Measurements from ENCODE around the gene AFG1L. TPM values are rescaled to one million over a fixed set of nuclear protein-coding genes. Genes with fewer than 3 reads are reported as not detected.

Gene AFG1L
- total RNA-seq, 1 donor from 2014 or later = 8.2 TPM

DNA sequence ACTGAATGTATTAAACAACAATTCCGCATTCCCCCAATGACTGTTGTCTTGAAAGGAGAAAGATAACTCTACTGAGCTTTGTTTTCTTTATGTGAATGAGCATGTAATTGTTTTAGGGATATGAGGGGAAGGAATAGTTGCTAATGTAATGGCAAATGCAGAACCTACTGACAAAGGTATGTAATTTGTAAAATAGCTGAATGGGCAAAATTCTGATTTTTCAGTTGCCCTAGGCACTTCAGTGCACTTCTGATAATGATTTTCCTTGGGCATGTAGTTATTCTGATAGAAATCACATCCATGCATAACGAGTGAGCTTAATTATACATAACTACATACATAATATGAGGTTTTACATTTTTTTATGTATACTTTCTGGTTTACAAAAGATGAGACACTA, 212.5 kb downstream of the AFG1L start:
- TF ChIP-seq, protein P1, sequence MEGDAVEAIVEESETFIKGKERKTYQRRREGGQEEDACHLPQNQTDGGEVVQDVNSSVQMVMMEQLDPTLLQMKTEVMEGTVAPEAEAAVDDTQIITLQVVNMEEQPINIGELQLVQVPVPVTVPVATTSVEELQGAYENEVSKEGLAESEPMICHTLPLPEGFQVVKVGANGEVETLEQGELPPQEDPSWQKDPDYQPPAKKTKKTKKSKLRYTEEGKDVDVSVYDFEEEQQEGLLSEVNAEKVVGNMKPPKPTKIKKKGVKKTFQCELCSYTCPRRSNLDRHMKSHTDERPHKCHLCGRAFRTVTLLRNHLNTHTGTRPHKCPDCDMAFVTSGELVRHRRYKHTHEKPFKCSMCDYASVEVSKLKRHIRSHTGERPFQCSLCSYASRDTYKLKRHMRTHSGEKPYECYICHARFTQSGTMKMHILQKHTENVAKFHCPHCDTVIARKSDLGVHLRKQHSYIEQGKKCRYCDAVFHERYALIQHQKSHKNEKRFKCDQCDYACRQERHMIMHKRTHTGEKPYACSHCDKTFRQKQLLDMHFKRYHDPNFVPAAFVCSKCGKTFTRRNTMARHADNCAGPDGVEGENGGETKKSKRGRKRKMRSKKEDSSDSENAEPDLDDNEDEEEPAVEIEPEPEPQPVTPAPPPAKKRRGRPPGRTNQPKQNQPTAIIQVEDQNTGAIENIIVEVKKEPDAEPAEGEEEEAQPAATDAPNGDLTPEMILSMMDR (conservative IDR thresholded peaks at IDR 0.05) = no peak
- peaks cover 17% of the 10 kb centered on the region for H3K36me3 Mint-ChIP-seq (ENCODE audit: low read depth)

DNA sequence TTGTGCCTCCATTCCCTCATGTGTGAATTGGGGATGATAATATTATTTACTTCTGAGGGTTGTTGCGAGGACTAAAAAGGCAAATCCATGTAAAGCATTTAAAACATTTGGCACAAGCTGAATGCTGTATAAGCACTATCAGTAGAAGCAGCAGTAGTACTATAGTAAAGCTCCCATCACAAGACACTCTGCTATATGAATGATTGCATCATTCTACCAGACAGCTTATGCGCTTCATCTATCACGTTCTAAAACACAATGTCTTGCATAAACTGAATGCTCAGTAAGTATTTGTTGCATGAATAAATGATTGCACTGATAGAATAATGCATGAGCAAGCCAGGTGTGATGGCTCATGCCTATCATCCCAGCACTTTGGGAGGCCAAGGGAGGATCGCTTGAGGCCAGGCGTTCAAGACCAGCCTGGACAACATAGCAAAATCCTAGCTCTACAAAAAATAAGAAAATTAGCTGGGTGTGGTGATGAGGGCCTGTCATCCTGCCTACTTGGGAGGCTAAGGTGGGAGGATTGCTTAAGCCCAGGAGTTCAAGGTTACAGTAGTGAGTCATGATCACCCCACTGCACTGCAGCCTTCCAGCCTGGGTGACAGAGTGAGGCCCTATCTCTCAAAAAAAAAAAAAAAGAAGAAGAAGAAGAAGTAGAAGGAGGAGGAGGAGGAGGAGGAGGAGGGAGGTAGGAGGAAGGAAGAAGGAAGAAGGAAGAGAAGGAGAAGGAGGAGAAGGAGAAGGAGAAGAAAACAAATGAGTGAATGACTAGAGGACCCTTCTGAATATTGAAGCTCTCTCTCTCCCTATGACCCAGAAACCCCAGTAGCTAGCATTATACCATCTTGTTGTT, 215.8 kb downstream of the AFG1L start:
- DNase-seq (ENCODE audit: low read depth, low spot score) = no peak

More for the DNA sequence above, 212.5 kb downstream of the AFG1L start:
- Mint-ChIP-seq H3K4me3 (no peak overlapping the region), H3K27ac (ENCODE audit: unreplicated experiment) (no peak overlapping the region), H3K4me1 (peaks cover 14% of the 10 kb centered on the region), H3K9me3 (no peaks in the 10 kb centered on the region), H3K27me3 (ENCODE audit: low read depth) (no peaks in the 10 kb centered on the region)
- DNase-seq (ENCODE audit: low read depth, low spot score) = no peak

DNA sequence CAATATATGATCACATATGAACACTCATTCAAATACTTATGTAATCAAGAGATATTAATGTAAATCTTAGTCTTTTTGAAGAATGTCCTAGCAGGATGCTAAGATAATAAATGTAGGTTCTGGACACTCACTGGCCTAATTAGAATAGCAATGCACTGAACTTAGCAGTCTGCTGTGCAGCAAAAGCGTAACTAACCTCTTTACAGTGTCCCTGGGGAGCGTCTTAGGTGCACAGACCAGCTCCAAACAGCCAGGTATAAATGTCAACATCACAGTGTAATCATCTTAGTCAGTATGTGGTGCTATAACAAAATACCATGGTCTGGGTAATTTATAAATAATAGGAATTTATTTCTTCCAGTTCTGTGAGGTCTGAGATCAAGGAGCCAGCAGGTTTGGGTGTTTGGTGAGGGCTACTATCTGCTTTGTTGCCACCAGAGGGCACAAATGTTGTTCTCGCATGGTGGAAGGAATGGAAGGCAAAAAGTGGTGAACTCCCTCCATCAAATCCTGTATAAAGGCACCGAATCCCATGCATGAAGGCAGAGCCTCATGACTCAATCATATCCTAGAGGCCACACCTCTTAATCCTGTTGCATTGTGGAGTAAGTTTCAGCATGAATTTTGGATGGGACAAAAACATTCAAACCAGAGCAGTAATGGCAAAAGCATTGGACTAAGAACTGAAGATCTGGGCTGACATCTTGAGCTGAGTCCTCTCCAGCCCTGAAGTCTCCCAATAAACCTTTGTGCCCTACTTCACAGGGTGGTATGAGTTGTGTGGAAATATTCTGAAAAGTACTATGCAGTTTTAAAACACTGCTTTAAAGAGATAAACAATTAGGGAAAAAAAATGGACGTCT, 224.1 kb downstream of the AFG1L start:
- no peak overlapping the region for H3K4me3 Mint-ChIP-seq
- no peaks in the 10 kb centered on the region for H3K27me3 Mint-ChIP-seq (ENCODE audit: low read depth)
- DNase-seq (ENCODE audit: low read depth, low spot score) = no peak
- H3K27ac Mint-ChIP-seq (ENCODE audit: unreplicated experiment) = no peak overlapping the region
- TF ChIP-seq, protein P1 (conservative IDR thresholded peaks at IDR 0.05) = peak; percentile 66
- H3K4me1 Mint-ChIP-seq = no peaks in the 10 kb centered on the region
- H3K36me3 Mint-ChIP-seq (ENCODE audit: low read depth) = peaks cover 2% of the 10 kb centered on the region
- no peaks in the 10 kb centered on the region for H3K9me3 Mint-ChIP-seq

More for the DNA sequence above, 215.8 kb downstream of the AFG1L start:
- Mint-ChIP-seq H3K36me3 (ENCODE audit: low read depth) (peaks cover 22% of the 10 kb centered on the region), H3K27me3 (ENCODE audit: low read depth) (no peaks in the 10 kb centered on the region), H3K27ac (ENCODE audit: unreplicated experiment) (peak overlapping the region; percentile 62), H3K4me3 (no peak overlapping the region), H3K4me1 (no peaks in the 10 kb centered on the region), H3K9me3 (no peaks in the 10 kb centered on the region)
- TF ChIP-seq, protein P1 (conservative IDR thresholded peaks at IDR 0.05) = no peak

DNA sequence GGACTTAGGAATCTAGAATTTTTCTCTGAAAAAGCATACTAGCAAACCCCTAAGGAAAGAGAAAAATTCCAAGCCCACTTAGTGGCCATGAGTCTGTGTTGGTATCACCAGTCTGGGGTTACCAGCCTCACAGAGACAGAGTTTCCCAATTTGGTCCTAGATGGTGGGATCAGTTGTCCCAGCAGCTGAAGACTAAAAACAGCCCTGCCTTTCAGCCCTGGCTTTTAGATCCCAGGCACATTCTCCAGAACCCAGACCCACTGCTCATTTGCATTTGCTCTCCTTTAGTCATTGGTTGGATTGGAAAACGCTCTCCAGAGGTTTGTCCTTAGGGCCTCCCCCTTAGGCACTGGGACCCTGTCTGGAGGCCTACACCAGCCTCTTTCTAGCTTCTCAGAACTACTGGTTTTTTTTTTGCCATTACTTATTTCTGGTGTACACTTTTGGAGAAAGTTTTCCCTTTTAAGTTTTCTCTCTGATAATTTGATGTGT, 226.8 kb downstream of the AFG1L start:
- no peaks in the 10 kb centered on the region for H3K36me3 Mint-ChIP-seq (ENCODE audit: low read depth)
- TF ChIP-seq, protein P1 (conservative IDR thresholded peaks at IDR 0.05) = no peak
- H3K9me3 Mint-ChIP-seq = no peaks in the 10 kb centered on the region
- H3K27ac Mint-ChIP-seq (ENCODE audit: unreplicated experiment) = no peak overlapping the region
- H3K27me3 Mint-ChIP-seq (ENCODE audit: low read depth) = no peaks in the 10 kb centered on the region
- H3K4me3 Mint-ChIP-seq = no peak overlapping the region
- peaks cover 10% of the 10 kb centered on the region for H3K4me1 Mint-ChIP-seq
- no peak for DNase-seq (ENCODE audit: low read depth, low spot score)

DNA sequence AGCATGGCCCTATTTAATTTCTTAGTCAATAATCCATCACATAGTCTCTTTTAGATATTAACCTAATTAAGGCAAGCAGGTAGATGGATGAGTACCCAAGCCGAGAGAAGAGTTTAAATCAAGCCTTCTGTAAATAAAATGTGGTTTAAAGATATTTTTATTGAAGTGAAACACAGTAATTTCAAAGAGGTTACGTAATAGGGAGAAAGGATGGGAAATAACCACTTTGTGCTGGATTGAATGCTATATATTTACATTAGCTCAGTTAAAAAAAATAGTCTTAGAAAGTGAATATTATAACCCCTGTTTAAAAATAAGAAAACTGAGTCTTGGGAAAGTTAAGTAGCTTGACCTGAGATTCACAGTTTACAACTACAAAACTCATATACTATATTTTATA, 228.8 kb downstream of the AFG1L start:
- peaks cover 10% of the 10 kb centered on the region for H3K4me1 Mint-ChIP-seq
- TF ChIP-seq, protein P1 (conservative IDR thresholded peaks at IDR 0.05) = no peak
- no peak overlapping the region for H3K27ac Mint-ChIP-seq (ENCODE audit: unreplicated experiment)
- no peak overlapping the region for H3K4me3 Mint-ChIP-seq
- DNase-seq (ENCODE audit: low read depth, low spot score) = no peak
- no peaks in the 10 kb centered on the region for H3K9me3 Mint-ChIP-seq
- no peaks in the 10 kb centered on the region for H3K36me3 Mint-ChIP-seq (ENCODE audit: low read depth)
- H3K27me3 Mint-ChIP-seq (ENCODE audit: low read depth) = no peaks in the 10 kb centered on the region
